Breast epithelium (tissue), 4 donors: ENCODE measurements around the gene TC2N. TPM values are rescaled to one million over a fixed set of nuclear protein-coding genes. Genes with fewer than 3 reads are reported as not detected.
"Not testable (repeated sequence)": the region's sequence is repeated elsewhere in the genome, so short reads cannot be mapped to it uniquely, and the experiment has no call there.

ENCODE experiments used
- DNase-seq, 2 donors: peaks; one replicate each; pipeline ENCODE4 v3.0.0-alpha.2; 2019; ENCODE audit warnings: low spot score in 2 of 2
- H3K27ac ChIP-seq, 2 donors: fragments of 200-600 bp; sonication (generic) in 1 of 2; one replicate each; pipeline ENCODE4 v1.5.1; 2016 to 2019; ENCODE audit warnings: mild to moderate bottlenecking in 1 of 2
- H3K27me3 ChIP-seq, 2 donors: fragments of 200-600 bp; sonication (generic) in 1 of 2; one replicate each; pipeline versions ENCODE4 v1.5.1 to v1.6.0; 2017 to 2019; ENCODE audit warnings: control low read depth in 1 of 2, mild to moderate bottlenecking in 1 of 2
- H3K36me3 ChIP-seq: fragments of 200-600 bp; one replicate; pipeline ENCODE4 v1.5.1; 2019
- H3K4me1 ChIP-seq, 2 donors: fragments of 200-600 bp; sonication (generic); one replicate each; pipeline ENCODE4 v1.5.1; 2016 to 2019; ENCODE audit warnings: control low read depth in 1 of 2
- H3K4me3 ChIP-seq, 3 donors: fragments of 200-600 bp; sonication (generic); 1 replicate in 2 of 3; 2 replicates in 1 of 3; pipeline ENCODE4 v1.5.1; 2016 to 2019; ENCODE audit warnings: mild to moderate bottlenecking in 3 of 3, moderate library complexity in 2 of 3
- H3K9me3 ChIP-seq, 2 donors: fragments of 200-600 bp; sonication (generic) in 1 of 2; one replicate each; pipeline ENCODE4 v1.5.1; 2016 to 2019; ENCODE audit warnings: control low read depth in 1 of 2
- POLR2A ChIP-seq: fragments of 450-650 bp; IDR thresholded peaks from one replicate; pipeline ENCODE4 v1.6.1; 2016; ENCODE audit warnings: antibody characterized with exemption, mild to moderate bottlenecking, moderate library complexity
- POLR2AphosphoS5 ChIP-seq, 3 donors: sonication (generic); formaldehyde crosslinking; IDR thresholded peaks; one replicate each; pipeline ENCODE4 v1.6.1; 2017; ENCODE audit warnings: antibody characterized with exemption in 3 of 3
- intact Hi-C: fragments of 100-400 bp; cut with DNase I; formaldehyde crosslinking; loops from one replicate; pipeline ENCODE4 v1.15.1; 2023; ENCODE audit warnings: low total_unique reads
- total RNA-seq, 3 donors: library from RNA; depleted of rRNA; stranded (reverse); fragments of >200 nt; gene quantifications; one replicate each; pipeline ENCODE4 v1.1.0, GENCODE V29; 2016
- TF ChIP-seq, protein P1 (sequence below), 3 donors: fragments of 450-650 bp; IDR thresholded peaks; one replicate each; pipeline ENCODE4 v1.5.1; 2016 to 2017; ENCODE audit warnings: antibody characterized with exemption in 3 of 3, mild to moderate bottlenecking in 3 of 3, moderate library complexity in 3 of 3

TC2N gene
- total RNA-seq, 3 donors from 2014 or later, result 36.6 to 169 (median 166) TPM

DNA sequence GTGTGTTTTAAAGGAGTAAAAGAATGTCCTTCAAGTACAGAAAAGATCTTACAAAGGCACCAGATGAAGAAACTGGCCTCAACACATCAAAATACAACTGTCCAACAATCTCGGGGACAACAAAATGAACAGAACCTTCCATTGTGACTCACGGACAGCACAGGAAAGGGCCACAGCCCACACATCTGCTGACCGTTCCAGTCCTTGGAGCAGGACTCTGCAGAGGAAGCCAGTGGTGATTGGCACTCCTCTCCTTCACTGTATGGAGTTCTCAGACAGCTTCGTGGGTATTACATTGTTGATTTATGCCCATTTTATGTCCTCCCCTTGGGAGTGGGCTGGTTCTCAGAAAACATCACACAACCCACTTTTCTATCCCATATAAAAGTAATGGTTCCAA lies 32.5 kb upstream of the TC2N start:
- Histone ChIP-seq H3K27me3 (no peaks in the 10 kb centered on the region), H3K9me3 (no peaks in the 10 kb centered on the region), H3K4me1 (peaks cover 0 to 5% of the 10 kb centered on the region in 2 donors), H3K4me3 (no peak overlapping the region), H3K27ac (peak overlapping the region; percentile 18 to 76), H3K36me3 (no peaks in the 10 kb centered on the region)
- TF ChIP-seq, protein P1, sequence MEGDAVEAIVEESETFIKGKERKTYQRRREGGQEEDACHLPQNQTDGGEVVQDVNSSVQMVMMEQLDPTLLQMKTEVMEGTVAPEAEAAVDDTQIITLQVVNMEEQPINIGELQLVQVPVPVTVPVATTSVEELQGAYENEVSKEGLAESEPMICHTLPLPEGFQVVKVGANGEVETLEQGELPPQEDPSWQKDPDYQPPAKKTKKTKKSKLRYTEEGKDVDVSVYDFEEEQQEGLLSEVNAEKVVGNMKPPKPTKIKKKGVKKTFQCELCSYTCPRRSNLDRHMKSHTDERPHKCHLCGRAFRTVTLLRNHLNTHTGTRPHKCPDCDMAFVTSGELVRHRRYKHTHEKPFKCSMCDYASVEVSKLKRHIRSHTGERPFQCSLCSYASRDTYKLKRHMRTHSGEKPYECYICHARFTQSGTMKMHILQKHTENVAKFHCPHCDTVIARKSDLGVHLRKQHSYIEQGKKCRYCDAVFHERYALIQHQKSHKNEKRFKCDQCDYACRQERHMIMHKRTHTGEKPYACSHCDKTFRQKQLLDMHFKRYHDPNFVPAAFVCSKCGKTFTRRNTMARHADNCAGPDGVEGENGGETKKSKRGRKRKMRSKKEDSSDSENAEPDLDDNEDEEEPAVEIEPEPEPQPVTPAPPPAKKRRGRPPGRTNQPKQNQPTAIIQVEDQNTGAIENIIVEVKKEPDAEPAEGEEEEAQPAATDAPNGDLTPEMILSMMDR (IDR thresholded peaks at IDR 0.05), result no peak
- TF ChIP-seq POLR2AphosphoS5 (IDR thresholded peaks at IDR 0.05), result no peak
- TF ChIP-seq POLR2A, result no peak
- intact Hi-C loops, result no loop called here
- DNase-seq, result no peak

DNA sequence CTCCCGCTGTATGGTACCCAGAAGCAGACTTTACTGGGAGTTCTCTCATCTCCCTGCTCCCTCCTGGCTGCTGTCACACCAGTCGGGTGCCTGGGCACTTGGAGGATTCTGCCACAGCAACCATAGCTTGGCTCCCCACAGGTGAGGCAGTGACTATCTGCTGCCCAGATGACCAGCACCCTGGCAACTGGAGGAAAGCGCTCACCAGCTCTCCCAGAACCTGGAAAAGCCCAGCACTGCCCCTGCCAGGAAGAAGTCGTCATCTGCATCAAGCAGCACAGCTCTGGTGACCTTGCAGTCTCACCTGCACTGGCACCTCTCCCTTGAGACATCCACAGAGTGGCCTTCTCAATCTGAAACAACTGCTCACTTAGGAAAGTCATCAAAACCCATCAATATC lies 31.9 kb upstream of the TC2N start:
- Histone ChIP-seq H3K4me3 (no peak overlapping the region), H3K27ac (peak overlapping the region; percentile 18 to 76), H3K9me3 (no peaks in the 10 kb centered on the region), H3K36me3 (no peaks in the 10 kb centered on the region), H3K27me3 (no peaks in the 10 kb centered on the region), H3K4me1 (peaks cover 0 to 5% of the 10 kb centered on the region in 2 donors)
- peak in 1 of 2 donors; percentile 54 for DNase-seq
- TF ChIP-seq, protein P1 (IDR thresholded peaks at IDR 0.05), result peak in 1 of 3 donors; percentile 23
- no peak for TF ChIP-seq POLR2A
- intact Hi-C loops, result no loop called here

DNA sequence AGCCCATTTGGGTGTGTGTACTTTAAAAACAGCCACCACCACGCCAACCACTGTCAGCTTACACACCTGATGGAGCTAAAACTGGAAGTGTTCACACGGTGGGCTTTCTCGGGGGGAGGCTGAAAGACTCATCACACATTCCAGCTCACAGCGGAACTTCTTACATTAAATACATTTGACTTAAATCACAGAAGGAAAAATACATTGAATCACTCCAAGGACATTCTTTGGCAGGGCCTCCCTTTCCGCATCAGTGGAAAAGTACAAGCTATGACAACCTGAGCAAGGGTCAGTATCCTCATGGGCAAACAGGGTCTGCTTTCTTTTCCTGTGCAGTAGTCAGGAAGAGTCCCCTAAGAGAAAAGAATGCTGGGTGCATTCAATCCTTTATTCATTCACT lies 31.0 kb upstream of the TC2N start:
- no peaks in the 10 kb centered on the region for H3K27me3 ChIP-seq
- intact Hi-C loops, result no loop called here
- H3K4me1 ChIP-seq, result peaks cover 0 to 5% of the 10 kb centered on the region in 2 donors
- H3K9me3 ChIP-seq, result no peaks in the 10 kb centered on the region
- no peaks in the 10 kb centered on the region for H3K36me3 ChIP-seq
- peak overlapping the region; percentile 0 to 48 for H3K27ac ChIP-seq
- no peak overlapping the region for H3K4me3 ChIP-seq
- no peak for TF ChIP-seq POLR2A
- TF ChIP-seq POLR2AphosphoS5 (IDR thresholded peaks at IDR 0.05), result no peak
- TF ChIP-seq, protein P1 (IDR thresholded peaks at IDR 0.05), result no peak
- DNase-seq, result no peak

DNA sequence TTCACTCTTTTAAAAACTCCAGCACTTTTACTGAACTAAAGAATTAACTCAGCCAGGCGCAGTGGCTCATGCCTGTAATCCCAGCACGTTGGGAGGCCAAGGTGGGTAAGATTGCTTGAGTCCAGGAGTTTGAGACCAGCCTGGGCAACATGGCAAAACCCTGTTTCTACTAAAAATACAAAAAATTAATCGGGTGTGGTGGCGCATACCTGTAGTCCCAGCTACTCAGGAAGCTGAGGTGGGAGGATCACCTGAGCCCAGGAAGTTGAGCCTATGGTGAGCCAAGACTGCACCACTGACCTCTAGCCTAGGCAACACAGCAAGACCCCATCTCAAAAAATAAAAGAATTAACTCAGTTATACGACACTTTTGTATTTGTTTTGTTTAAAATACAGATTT lies 30.4 kb upstream of the TC2N start:
- DNase-seq, intact Hi-C loops, H3K27me3 ChIP-seq, H3K9me3 ChIP-seq, H3K4me1 ChIP-seq, H3K4me3 ChIP-seq, H3K36me3 ChIP-seq: not testable (repeated sequence)
- H3K27ac ChIP-seq, result peak overlapping the region; percentile 48 to 81

DNA sequence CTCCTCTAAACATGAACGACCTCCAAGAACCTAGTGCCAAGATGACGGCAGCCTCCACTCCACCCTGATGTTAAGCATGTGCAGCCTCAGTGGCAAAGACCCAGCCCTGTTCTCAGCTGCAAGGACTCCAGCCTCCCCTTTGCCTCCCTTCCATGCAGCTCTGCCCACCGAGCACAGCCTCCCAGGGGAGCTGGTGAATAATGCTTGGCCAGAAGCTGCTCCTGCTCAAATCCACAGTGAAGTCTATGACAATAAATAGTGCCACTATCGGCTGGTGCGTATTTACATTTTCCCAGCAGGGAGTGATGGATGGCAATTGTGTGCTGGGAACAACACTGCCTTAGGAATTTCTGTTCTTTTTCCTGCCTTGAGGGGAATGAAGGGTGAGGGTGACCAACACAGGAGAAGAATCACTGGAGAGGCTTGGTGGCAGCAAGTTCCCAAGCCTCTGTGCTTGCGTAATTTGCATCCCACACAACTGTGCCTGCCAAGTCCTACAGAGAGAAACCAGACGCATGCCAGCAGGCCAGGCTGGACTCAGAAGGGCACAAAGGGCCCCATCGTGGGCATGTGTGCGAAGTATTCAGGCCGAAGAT lies 29.9 kb upstream of the TC2N start:
- H3K9me3 ChIP-seq, result no peaks in the 10 kb centered on the region
- peaks cover 5 to 6% of the 10 kb centered on the region in 2 donors for H3K4me1 ChIP-seq
- intact Hi-C loops, result no loop called here
- H3K27ac ChIP-seq, result peak overlapping the region; percentile 48 to 81
- DNase-seq, result peak in 1 of 2 donors; percentile 87
- no peaks in the 10 kb centered on the region for H3K36me3 ChIP-seq
- H3K4me3 ChIP-seq, result no peak overlapping the region
- TF ChIP-seq POLR2AphosphoS5 (IDR thresholded peaks at IDR 0.05), result peak in 2 of 3 donors; percentile 31 to 65
- TF ChIP-seq POLR2A, result no peak
- no peaks in the 10 kb centered on the region for H3K27me3 ChIP-seq

DNA sequence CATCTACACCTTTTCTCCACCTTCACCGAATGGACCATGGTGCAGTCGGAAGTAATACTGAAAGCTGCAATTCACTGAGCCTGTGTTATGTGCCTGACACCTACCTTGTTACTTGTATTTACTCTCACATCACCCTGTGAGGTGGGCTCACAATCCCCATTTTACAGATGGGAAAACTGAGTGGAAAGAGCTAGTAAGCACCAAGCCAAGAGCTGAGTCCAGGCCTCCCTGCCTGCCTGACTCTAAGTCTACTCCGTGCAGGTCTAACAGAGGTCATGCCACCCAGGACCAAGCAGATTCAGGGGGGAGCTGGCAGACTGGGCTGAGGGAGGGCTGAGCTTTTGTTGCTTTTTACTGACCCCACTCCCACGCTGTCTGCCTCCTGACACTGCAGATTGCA lies 29.1 kb upstream of the TC2N start:
- H3K4me1 ChIP-seq, result peaks cover 5 to 10% of the 10 kb centered on the region in 2 donors
- H3K27me3 ChIP-seq, result no peaks in the 10 kb centered on the region
- H3K27ac ChIP-seq, result peak overlapping the region; percentile 48 to 81
- H3K9me3 ChIP-seq, result no peaks in the 10 kb centered on the region
- DNase-seq, result no peak
- H3K4me3 ChIP-seq, result no peak overlapping the region
- H3K36me3 ChIP-seq, result no peaks in the 10 kb centered on the region
- TF ChIP-seq POLR2AphosphoS5 (IDR thresholded peaks at IDR 0.05) (no peak), POLR2A (no peak)
- TF ChIP-seq, protein P1 (IDR thresholded peaks at IDR 0.05), result no peak
- intact Hi-C loops, result no loop called here
